ENCODE measurements around the gene DDA1.

- TF ChIP-seq CTCF (IDR thresholded peaks at IDR 0.05) (no peak), POLR2A (IDR thresholded peaks at IDR 0.05) (no peak)
Measured at GRCh38 chr19:17339088-17339741, 29.9 kb downstream of the DDA1 start.

Measured in lower leg skin (tissue), 3 donors.